Psoas muscle (tissue), 8 donors: ENCODE measurements around the gene GGT6. TPM values are rescaled to one million over a fixed set of nuclear protein-coding genes. Genes with fewer than 3 reads are reported as not detected.
A peak's percentile ranks its signal among the peaks of the same experiment; 100 is the strongest.

Source experiments
- ATAC-seq, 4 donors: fragments of 200-7000 bp; cut with Tn5 transposase; one replicate each; pipeline ENCODE4 v1.9.1; 2020; ENCODE audit warnings: moderate library complexity in 3 of 4, mild to moderate bottlenecking in 2 of 4
- DNase-seq, 2 donors: peaks; one replicate each; pipeline ENCODE4 v3.0.0-alpha.2; 2020
- H3K27ac ChIP-seq: fragments of 200-600 bp; one replicate; pipeline ENCODE4 v1.8.0; 2022
- H3K27me3 ChIP-seq, 3 donors: fragments of 200-600 bp in 1 of 3; one replicate each; pipeline versions ENCODE4 v1.6.1 to v1.8.0; 2013 to 2022; ENCODE audit warnings: low read length in 2 of 3, mild to moderate bottlenecking in 2 of 3, moderate library complexity in 1 of 3; ENCODE audit not compliant: insufficient read depth in 3 of 3
- H3K36me3 ChIP-seq, 2 donors: fragments of 200-600 bp in 1 of 2; one replicate each; pipeline versions ENCODE4 v1.6.1 to v1.8.0; 2013 to 2022; ENCODE audit warnings: low read depth in 1 of 2, mild to moderate bottlenecking in 1 of 2, moderate library complexity in 1 of 2; ENCODE audit not compliant: insufficient read depth in 1 of 2
- H3K4me1 ChIP-seq: fragments of 200-600 bp; one replicate; pipeline ENCODE4 v1.8.0; 2022
- H3K4me3 ChIP-seq: fragments of 200-600 bp; one replicate; pipeline ENCODE4 v1.8.0; 2022; ENCODE audit warnings: mild to moderate bottlenecking
- H3K9me3 ChIP-seq: fragments of 200-600 bp; one replicate; pipeline ENCODE4 v1.8.0; 2022
- CTCF ChIP-seq: fragments of 200-600 bp; IDR thresholded peaks from one replicate; pipeline ENCODE4 v1.8.0; 2022; ENCODE audit warnings: antibody characterized with exemption
- WGBS, 3 donors: extraction: QIAGEN DNeasy Blood & Tissue Kit; methylation state at CpG; one replicate each; pipeline versions ENCODE4 v1.1.6 to v1.1.7; 2013; 5-methylcytosine and 5-hydroxymethylcytosine counted together
- intact Hi-C, 2 donors: fragments of 100-400 bp; cut with DNase I; formaldehyde crosslinking; loops; one replicate each; pipeline versions ENCODE4 v1.11.0 to v1.14.2; 2022
- polyA plus RNA-seq, 3 donors: library from polyadenylated mRNA; stranded (reverse); fragments of 200-250 nt; gene quantifications; one replicate each; pipeline ENCODE4 v1.2.3, GENCODE V29; 2013
- total RNA-seq, 4 donors: library from RNA; stranded (reverse); fragmentation: NEBNext Ultra II Directional in 2 of 4; extraction: Animal tissue kit (Norgen Biotek cat#: 25700) in 2 of 4; gene quantifications; one replicate each; pipeline versions ENCODE4 v1.2.1 to v1.2.4, GENCODE V29; 2021 to 2023
- donor health status: healthy with polysubstance abuse.
- donor health status: DM: no; HTN: no; CAD: no; lungs with moderate emphysema.
- donor health status: Bipolar disorder and iron deficiency.
- donor health status: healthy.
- donor health status: DM: yes; HTN: yes; CAD: no.
- donor health status: DM: no; HTN: no; CAD: no.
- donor health status: DM: no; HTN: no; CAD: no.
- donor health status: DM: yes; HTN: yes; CAD: no.

GGT6 gene
- total and polyA plus RNA-seq, 7 donors, result 0.03 TPM; not detected in 6

DNA sequence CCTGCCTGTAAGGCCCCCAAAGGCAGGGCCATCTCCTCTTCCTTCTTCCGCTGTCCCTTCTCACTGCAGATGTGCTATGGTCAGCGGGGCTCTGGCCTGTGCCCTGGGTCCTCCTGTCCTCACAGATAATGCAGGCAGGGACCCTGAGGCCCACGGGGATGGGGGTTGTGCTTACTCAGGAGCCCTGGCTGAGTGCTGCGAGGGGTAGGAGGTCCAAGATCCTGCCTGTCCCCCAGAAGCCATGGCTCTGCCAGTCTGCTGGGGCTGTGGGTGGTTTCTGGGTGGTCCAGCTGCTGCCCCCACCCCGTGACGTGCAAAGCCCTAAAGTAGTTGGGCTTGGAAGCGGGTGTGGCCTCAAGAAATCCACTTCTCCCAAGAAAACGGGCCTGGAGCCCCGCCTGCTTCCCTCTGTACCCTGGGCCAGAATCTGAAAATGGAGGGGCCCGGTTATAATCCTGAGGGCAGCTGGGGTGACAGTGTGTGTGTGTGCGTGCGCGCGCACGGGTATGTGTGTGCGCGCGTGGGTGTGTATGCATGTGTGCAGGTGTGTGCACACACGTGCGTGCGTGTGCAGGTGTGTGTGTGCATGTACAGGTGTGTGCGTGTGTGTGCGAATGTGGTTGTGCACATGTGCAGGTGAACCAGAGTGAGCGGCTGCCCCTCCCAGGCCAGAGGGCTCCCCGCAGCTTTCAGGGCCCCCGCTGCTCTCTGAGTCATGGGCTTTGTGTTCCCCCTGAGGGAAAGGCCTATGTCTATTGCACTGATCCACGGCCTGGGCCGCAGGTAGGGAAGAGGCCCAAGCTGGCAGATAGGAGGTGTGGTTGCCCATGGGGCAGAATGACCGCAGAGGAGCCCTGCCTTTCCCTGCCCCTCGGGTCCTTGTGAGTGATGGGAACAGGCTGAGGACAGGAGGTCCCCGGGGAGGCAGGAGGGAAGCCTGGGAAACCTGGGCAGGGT is 47.9 kb downstream of the GGT6 start:
- ATAC-seq (no peak), DNase-seq (no peak)
- Histone ChIP-seq H3K9me3 (no peaks in the 10 kb centered on the region), H3K4me1 (peaks cover 4% of the 10 kb centered on the region), H3K4me3 (no peak overlapping the region), H3K27me3 (no peaks in the 10 kb centered on the region), H3K36me3 (no peaks in the 10 kb centered on the region), H3K27ac (no peak overlapping the region)
- intact Hi-C loops, result no loop called here
- no peak for TF ChIP-seq CTCF
- WGBS, 3 donors, result 84 to 89% (median 87%) methylated on average over 31 of the region's 31 CpGs

- Histone ChIP-seq H3K27me3 (no peaks in the 10 kb centered on the region), H3K9me3 (no peaks in the 10 kb centered on the region), H3K4me1 (peaks cover 7% of the 10 kb centered on the region), H3K27ac (no peak overlapping the region), H3K36me3 (no peaks in the 10 kb centered on the region), H3K4me3 (no peak overlapping the region)
- 79 to 86% (median 83%) methylated on average over 10 of the region's 10 CpGs for WGBS, 3 donors
- ATAC-seq (no peak), DNase-seq (no peak)
- intact Hi-C loops, result no loop called here
- TF ChIP-seq CTCF, result no peak
Observed at GRCh38 chr17:4511199-4511932, 49.0 kb downstream of the GGT6 start.

DNA sequence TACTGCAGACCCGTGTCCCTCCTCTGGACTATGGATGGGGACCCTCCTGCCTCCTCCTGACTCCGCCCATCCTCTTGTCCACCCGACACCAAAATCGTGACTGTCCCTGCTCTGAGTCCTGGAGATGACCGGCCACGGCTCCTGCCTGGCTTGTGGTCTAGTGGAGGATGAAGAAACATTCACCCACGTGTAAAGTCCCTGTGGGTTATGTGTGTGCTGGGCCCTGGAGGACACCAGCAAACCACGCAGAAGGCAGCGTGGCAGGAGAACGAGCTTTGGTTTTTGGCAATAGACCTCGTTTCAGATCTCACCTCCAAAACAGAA is 49.8 kb downstream of the GGT6 start:
- H3K4me3 ChIP-seq, result no peak overlapping the region
- intact Hi-C loops, result no loop called here
- H3K4me1 ChIP-seq, result peaks cover 7% of the 10 kb centered on the region
- TF ChIP-seq CTCF, result no peak
- no peaks in the 10 kb centered on the region for H3K36me3 ChIP-seq
- peak overlapping the region; percentile 4 for H3K27ac ChIP-seq
- ATAC-seq, result no peak
- no peak for DNase-seq
- H3K9me3 ChIP-seq, result no peaks in the 10 kb centered on the region
- no peaks in the 10 kb centered on the region for H3K27me3 ChIP-seq
- WGBS, 3 donors, result 66 to 70% (median 68%) methylated on average over 11 of the region's 11 CpGs

GRCh38 chr17:4509923-4510617 is 50.3 kb downstream of the GGT6 start:
- no peaks in the 10 kb centered on the region for H3K36me3 ChIP-seq
- peaks cover 7% of the 10 kb centered on the region for H3K4me1 ChIP-seq
- intact Hi-C loops, result no loop called here
- H3K27ac ChIP-seq, result peak overlapping the region; percentile 4
- 59 to 74% (median 72%) methylated on average over 20 to 21 of the region's 21 CpGs for WGBS, 3 donors
- ATAC-seq (peak; percentile 19 to 61 (median 42)), DNase-seq (peak; percentile 62 to 71)
- H3K27me3 ChIP-seq, result no peaks in the 10 kb centered on the region
- TF ChIP-seq CTCF, result no peak
- no peaks in the 10 kb centered on the region for H3K9me3 ChIP-seq
- no peak overlapping the region for H3K4me3 ChIP-seq
